Hindlimb muscle (tissue), 1 donor: ENCODE measurements around the gene TEAD3. TPM values are rescaled to one million over a fixed set of nuclear protein-coding genes. Genes with fewer than 3 reads are reported as not detected.

Experiments
- DNase-seq: peaks from one replicate; pipeline ENCODE4 v3.0.0-alpha.2; 2013
- polyA plus RNA-seq: library from polyadenylated mRNA; unstranded; fragments of 120-200 nt; gene quantifications from one replicate; pipeline ENCODE4 v1.2.1, GENCODE V29; 2013; ENCODE audit not compliant: insufficient read length

The TEAD3 gene
- polyA plus RNA-seq, 1 donor, result 74.7 TPM

DNA sequence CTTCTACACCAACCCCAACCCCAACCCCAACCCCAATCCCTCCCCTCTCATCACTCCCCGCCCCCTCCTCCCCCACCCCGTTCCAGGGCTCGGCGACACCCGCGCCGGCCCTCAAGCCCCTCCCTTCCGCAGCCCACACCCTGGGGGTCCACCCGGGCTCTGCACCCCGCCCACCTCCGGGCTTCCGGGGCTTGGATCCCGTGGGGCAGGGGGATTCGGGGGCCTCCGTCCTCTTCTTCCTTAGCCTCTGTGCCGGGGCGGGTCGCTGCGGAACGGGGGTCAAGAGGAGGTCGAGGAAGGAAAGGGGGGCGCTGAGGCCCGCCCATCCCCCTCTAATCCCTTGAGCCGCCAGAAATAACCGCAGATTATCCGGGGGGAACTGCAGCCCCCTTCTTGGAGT lies 15.1 kb upstream of the TEAD3 start:
- DNase-seq, result no peak

DNA sequence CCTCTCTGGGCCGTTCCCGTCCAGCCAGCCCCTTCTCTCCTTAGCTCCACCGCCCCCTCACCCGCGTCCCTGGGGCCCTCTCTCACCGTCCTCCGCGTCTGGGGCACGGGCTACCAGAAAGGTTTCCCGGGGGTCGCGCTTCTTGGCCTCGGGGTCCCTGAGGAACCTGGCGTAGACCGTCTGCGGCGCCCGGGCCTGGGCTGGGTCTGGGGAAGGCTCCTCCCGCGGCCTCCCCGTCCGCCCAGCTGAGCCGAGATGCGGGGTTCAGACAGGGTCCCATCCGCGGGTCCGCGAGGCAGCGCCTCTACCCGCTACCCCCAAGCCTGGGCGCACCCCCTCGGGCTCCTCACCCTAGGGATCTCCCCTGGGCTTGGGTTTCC lies 14.7 kb upstream of the TEAD3 start:
- no peak for DNase-seq

DNA sequence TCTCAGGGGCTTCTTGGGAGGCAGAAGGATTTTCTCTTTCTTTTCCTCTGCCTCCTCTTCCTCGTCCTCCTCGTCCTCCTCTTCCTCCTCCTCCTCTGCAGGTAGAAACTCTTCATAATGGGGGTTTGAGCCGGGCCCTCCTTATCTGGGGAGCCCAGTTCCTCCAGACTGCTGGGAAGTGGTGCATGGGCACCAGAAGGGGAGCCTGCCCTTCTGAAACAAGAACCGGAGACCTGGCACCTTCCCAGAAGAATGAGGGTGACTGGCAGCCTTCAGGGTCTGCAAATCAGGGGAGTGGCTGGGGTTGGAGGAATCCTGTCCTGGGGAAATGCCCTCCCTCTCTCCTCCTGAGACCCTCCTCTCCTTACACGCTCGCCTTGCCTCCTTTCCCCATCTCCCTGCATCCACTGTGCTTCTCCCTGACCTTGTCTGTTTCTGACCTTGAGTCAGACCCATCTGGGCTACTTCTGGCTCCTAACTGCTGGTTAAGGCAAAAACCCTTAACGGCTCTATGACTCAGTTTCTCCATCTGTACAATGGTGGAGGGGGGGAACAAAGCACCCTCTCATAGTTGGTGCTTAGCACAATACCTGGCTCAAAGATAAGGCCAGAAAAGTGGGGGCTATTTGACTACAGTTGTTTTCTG lies 14.2 kb upstream of the TEAD3 start:
- DNase-seq, result no peak

DNA sequence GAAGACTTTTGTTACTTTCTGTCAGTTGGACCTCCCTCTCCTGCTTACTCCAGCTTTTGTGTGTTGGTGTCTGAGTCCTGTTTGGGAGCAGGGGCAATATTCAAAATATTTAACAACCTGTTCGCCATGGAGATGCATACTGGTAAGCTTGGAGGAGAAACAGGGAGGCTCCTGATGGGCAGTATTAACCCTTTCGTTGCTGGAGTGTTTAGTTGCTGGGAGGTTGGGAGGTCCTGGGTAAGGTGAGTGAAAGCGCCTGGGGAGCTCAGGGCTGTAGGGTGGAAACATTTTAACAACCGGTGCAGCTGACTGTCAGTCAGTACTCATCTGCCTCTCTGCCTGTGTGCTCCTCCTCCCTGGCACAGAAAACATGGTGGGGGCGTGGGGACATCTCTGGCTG lies 11.7 kb upstream of the TEAD3 start:
- DNase-seq, result no peak

DNA sequence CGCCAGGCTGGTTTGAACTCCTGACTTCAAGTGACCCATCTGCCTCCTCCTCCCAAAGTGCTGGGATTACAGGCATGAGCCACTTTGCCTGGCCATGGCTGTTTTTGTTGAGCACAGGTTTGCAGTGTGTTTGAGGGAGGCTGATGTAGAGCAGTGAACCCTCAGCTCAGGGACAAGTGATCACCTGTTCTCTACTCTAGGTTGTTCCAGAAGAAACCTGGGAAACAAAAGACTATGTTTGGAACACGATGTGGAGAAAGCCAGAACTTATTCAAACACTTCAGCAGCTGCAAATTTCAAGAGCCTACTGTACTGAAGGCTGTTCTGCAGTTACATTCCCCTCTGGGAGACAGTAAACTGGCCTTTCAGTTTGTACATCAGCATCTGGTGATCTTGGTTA lies 11.1 kb upstream of the TEAD3 start:
- DNase-seq, result no peak

DNA sequence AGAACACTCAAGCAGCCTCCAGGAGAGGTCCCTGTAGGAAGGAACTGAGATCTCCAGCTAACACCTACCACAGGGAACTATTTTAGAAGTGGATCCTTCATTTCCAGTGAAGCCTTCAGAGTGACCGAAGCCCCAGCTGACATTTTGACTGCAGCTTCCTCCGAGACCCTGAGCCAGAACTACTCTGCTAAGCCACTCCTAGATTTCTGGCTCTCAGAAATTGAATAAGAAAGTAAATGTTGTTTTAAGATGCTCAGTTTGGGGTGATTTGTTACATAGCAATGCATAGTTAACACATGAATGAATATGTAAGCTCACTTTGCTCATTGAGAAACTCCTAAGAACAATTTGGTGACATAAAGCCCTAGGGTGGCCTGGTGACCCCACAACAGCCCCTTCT lies 10.3 kb upstream of the TEAD3 start:
- no peak for DNase-seq

DNA sequence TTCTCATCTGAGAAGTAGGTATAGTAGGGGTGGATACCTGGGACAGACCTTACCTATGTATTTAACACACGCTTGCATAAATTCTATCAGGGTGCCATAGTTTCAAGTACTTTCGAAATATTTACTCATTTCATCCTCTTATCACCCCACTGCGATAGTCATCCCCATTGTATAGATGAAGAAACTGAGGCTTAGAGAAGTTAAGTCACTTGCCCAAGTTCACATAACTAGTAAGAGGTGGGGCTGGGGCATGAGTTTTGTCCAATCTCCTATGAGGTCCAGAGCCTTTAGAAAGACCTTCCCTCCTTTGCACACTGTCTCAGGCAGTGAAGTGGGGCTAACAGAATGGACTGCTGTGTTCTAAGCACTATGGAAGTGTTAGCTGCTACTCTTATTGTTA lies 9.7 kb upstream of the TEAD3 start:
- DNase-seq, result no peak

DNA sequence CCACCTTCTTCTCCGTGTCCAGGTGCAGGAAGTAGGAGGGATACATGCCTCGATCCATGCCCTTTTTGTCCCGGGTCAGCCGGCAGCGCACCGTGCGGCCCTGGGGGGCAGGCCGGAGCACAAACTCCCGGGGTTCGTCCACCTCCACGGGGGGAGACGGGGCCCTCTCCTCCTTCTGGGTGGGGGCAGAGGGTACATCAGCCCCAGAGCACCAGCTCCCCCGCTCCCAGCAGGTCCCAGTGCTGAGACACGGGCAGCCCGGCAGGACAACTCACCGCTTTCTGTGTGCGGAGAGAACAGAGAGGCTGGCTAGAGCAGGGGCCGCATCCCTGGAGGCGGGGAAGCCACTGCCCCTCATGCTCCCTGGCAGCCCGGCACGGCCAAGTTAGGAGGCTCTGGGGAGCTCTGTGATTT lies 9.1 kb upstream of the TEAD3 start:
- DNase-seq, result no peak

DNA sequence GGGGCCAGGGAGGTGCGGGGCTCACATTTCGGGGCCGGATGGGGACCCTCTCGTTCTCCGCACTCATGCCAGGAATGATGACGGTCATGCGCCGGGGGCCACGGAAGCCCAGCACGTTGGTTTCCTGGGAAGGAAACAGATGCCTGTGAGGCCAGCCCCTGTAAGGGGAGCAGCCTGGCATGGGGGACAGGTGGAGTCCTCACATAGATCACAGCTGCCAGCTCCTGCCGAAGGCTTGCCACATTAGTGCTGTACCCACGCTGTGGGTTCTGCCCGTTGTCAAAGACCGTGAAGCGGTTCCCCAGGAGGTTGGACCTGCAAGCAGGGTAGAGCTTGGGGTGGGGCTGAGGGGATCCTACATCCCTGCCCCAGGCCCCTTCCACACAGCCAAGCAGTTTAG lies 6.7 kb upstream of the TEAD3 start:
- no peak for DNase-seq

DNA sequence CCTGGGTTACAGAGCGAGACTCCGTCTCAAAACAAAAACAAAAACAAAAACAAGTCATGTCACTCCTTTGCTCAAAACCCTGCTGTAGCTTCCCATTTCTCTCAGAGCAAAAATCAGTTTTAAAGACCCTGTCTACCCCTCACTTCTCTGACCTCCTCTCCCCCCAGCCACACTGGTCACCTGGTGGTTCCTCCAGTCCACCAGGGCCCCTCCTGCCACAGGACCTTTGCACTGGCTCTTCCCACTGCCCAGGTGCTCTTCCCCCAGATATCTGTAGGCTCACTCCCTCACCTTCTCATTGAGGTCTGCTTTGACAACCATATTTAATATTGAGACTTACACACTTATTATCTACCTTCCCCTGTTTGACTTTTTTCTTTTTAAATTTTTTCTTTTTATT lies 4.9 kb upstream of the TEAD3 start:
- DNase-seq, result no peak

DNA sequence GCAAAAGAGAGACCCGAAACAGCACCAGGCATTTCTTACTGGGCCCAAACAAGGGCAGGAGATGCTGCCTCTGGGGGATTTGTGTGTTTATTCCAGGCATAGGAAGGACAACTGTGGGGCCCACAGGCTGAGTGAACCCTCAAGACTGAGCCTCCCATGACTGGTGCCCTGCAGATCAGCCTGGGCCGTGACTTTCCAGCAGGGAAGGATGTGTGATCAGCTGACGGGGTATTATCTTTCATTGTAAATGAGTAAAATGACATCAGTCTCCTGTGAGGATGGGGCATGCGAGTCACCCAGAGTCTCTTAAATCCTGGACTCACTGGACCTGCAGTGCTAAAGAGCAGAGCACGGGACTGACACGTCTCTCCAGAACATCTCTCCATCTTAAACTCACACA lies 3.9 kb upstream of the TEAD3 start:
- DNase-seq, result no peak

DNA sequence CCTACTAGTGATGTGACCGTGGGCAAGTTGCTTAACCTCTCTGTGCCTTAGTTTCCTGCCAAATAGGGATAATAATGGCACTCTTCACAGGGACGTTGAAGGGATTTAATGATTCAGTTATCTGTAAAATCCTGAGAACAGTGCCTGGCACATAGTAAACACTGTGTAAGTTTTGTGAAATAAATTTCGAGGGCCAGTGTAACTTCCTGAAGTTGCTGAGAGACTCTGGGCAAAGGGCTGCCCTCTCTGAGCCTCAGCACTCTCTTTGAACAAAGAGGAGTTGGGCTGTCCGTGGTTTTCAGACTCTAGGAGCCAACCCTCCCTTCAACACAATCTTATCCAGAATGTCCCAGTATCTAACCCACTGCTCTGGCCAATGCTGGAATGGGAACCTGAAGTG lies 2.5 kb upstream of the TEAD3 start:
- no peak for DNase-seq

DNA sequence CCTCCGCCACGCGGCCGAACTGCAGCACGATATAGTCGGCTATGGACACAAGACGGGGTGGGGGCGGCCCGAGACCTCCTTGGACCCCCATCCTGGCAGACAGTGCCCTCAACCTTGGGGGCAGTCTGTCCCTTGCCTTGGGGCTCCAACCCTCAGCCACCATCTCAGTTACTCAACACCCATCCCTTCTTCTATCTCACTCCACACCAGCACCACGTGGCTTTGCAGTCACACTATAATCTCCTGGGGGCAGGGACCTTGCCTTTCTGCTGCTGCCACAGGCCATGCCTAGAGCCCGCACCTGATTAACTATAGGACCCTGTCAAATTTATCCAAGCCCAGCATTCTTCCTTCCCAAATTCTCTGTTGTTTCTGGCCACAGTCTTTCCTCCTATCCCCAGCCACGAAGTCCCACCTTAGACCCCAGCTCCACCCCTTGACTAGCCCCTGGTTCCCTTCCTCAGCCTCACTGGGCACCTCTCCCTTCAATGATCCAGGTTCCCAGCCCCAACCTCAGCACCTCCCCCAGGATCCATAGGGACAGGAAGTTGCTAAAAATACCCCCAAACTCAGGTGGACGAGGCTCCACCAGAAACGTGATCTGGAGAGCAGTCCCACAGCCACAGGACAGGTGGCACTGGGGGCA lies 1.7 kb upstream of the TEAD3 start:
- DNase-seq, result no peak

DNA sequence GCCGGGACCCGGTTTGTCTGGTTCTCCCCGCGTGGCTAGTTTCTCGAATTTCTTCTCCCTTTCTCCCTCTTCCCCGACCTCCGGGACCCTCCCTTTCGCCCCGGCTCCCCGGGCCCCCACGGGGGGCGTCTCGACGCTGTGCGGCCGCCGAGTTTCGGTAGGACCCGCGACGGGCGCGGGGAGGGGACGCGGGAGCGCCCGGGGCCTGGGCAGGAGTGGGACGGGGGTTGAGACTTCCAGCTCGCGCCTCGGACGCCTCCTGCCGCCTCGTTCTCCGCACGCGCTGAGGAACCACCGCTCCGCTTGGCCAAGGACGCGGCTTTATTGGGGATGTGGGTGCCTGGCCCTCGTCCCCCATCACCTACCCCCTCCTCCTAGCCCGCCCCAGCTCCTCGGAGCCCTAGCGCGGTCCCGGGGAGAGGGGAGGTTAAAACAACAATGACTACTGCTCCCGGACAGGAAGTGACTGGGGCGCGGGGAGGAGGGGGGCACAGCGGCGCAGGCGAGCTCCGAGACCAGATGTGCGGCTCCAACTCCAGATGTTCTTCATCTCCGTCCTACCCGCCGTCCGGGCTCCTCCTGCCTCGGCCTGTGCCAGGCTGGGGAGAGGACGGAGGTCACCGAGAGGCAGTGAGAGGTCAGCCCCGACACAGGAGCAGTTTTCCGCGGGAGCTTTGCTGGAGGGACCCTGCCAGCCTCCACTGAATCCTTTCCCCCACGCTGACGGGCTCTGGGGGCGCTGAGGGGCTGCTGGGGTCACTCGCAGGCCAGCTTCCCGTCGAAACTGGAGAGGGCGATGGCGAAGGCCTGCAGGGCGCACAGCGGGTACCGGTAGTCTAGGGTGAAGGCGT lies 917 bp upstream of the TEAD3 start:
- DNase-seq, result peak; percentile 81

DNA sequence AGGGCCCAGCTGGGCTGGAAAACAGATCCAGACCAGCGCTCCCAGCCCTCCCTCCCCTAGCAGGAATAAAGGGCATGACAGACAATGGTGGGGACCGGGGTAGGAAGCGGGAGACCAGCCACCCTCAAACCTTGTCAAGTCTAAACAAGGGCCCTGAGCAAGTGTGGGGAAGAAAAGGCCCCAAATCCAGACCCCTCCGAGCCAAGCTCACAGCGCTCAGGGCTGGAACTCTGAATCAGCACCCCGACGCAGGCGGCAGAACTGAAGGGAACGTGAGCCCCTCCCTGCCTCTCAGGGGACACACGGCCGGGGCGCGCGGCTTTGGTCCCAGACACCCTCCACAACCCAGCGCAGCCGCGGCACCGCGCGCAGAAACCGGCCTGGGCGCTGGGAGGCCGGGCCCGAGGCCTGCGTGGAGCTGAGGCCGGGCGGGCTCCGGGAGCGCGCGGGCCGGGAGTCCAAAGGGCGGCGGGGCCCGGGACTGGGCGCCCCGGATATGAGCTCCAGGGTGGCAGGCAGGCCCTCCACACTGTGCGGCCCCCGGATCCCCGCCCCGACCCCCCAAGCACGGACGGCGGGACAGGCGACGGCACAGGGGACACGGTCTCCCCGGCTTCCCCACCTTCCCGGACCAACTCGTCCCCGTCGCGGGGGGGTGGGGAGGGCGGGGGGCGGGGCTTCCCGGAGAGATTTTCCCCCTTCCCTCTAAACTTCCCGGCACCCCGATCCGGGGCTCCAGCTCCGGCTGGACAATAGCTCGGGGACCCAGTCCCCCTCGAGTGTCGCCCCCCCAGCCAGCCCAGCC lies 641 bp downstream of the TEAD3 start:
- DNase-seq, result peak; percentile 40

DNA sequence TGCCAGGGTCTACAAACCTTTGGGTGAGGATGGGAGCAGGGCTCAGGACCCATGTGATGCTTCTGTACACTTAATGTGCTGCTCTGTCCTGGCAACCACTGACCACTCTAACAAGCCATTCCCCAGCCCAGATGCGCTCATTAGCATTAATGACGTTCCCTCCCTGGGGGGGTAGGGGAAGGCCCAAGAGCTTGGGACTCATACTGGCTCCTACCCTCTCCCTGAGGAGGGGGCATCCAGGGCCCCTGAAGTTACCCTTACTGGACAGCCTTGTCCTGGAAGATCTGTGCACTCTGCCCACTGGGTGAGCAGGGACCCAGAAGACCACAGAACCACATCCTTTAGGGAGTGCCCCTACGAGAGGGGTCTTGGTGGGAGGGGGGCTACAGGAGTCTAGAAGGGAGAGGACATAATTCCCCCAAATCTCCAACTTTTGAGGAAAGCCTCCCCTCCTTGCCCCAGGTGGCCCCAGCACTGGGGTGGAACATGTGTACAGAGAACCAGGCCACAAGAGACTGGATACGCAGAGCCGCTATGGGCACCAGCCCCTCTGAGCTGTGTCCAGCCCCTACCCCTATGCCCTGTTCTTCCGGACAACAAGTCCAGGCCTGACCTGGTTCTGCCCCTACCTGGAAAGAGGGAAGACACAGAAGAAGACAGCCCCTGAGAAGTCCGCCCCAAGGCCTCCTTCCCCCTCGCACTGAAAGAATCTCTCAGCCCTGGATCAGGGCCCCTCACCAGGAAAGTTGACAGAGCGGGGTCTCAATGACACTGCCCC lies 1.4 kb downstream of the TEAD3 start:
- no peak for DNase-seq

DNA sequence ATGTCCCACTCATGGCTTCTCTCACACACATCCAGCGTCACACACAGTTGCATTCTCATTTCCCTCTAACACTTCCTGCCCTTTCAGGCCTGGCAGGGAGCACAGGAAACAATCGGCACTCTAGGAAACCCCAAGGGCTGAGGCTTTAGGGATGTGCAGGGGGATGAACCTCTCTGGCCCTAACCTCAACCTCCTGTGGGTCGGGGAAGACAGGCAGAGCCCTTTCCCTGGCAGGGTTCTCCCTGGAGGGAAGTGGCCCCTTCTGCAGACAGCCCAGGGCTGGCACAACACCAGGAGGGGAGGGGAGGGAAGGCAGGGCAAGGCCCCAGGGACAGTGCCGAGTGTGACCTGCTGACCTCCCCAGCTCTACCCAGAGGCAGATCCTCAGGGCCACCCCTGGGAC lies 2.7 kb downstream of the TEAD3 start:
- DNase-seq, result no peak

DNA sequence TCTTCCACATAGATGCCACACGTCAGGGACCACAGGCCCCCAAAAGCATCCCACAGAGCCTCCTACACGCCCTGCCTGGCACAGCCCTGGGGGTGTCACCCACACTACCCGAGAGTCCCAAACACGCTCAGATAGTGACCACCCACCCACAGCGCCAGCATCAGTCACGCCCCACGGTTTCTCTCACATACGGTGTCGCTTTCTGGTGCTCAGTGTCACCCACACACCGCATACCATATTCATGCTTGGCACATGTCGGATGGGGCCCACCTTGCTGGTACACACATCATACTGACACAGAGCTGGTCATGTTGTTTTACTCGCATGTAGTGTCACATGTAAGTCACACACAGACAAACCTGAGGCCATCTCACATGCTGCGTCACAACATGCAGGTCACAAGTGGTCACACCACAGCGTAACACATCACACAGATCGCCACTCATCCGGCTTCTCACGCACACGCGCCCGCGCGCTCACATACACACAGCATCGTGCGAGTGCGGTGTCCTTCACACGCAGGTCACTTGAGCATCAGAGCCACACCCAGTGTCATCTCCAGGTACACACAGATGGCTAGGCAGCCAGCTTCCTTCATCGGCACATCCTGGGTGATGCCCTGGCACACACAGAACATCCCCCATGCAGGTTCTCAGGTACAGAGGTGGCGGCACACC lies 3.4 kb downstream of the TEAD3 start:
- no peak for DNase-seq

DNA sequence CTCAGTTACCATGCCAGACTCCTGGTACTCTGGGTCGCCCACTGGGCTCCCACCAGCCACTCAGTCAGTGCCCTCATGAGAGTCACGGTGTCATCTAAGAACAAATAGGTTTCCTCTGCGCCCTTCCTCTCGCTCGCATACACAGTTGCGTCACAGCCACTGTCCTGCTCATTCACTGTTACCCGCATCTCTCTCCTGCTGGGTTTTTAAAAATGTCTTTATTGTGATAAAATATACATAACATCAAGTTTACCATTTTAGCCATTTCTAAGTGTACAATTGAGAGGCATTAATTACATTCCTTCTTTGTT lies 4.0 kb downstream of the TEAD3 start:
- DNase-seq, result no peak

DNA sequence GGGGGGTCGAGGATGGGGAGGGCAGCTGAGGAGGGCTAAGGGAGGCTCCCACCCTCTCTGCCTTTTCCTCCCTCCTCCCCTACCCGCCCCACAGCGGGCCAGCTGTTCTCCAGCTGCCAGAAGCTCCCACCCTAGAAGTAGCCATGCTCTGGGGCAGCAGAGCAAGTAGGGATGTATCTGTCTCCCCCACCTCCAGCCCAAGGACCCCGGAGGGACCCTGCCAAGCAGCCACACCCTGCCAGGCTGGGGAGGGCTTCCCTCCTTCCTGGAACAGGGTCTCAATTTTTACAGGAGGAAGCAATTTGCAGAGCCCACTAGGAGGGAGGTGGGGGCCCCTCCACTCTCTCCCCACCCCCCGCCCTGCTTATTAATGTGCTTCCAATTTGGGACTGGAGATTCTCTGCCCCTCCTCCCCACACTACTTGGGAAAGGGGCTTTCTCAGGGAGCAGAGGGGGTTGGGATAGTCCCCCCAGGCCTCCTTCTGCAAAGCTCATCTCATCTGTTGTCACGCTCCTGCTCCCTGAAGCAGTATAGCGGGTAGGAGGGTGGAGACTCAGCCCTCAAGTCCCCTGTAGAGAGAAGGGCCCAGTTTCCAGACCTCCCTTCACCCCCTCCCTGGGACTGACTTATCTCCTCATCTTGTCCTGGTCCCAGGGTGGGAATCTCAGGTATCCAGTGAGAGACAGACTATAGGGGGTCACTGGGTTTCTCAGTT lies 4.5 kb downstream of the TEAD3 start:
- no peak for DNase-seq
